ENCODE data around the gene FAXC.
A peak's percentile ranks its signal among the peaks of the same experiment; 100 is the strongest.

Gene FAXC

DNA sequence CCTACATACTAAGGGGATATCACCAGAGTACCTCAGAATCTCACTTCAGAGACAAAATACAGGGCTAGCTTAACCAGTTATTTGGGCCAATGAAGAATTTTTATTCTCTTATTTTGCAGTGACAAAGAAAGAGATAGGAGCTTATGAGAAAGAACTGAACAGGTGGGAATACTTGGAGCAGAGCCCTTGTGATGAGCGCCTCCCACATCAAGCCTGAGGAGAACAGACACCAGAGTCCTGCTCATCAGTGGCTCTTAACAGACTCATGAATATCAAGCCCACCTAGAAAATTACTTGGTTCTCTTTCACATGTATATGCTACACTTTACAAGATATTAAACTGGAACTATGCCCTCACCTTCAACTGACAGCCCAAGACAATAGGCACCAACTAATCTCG is 99.0 kb downstream of the FAXC start:
- TF ChIP-seq, protein P1, sequence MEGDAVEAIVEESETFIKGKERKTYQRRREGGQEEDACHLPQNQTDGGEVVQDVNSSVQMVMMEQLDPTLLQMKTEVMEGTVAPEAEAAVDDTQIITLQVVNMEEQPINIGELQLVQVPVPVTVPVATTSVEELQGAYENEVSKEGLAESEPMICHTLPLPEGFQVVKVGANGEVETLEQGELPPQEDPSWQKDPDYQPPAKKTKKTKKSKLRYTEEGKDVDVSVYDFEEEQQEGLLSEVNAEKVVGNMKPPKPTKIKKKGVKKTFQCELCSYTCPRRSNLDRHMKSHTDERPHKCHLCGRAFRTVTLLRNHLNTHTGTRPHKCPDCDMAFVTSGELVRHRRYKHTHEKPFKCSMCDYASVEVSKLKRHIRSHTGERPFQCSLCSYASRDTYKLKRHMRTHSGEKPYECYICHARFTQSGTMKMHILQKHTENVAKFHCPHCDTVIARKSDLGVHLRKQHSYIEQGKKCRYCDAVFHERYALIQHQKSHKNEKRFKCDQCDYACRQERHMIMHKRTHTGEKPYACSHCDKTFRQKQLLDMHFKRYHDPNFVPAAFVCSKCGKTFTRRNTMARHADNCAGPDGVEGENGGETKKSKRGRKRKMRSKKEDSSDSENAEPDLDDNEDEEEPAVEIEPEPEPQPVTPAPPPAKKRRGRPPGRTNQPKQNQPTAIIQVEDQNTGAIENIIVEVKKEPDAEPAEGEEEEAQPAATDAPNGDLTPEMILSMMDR (conservative IDR thresholded peaks at IDR 0.05; ENCODE audit: low read depth, low read length), result no peak
- no peak for DNase-seq (ENCODE audit: low read depth)
- H3K4me3 ChIP-seq (ENCODE audit: low read length), result no peak overlapping the region

DNA sequence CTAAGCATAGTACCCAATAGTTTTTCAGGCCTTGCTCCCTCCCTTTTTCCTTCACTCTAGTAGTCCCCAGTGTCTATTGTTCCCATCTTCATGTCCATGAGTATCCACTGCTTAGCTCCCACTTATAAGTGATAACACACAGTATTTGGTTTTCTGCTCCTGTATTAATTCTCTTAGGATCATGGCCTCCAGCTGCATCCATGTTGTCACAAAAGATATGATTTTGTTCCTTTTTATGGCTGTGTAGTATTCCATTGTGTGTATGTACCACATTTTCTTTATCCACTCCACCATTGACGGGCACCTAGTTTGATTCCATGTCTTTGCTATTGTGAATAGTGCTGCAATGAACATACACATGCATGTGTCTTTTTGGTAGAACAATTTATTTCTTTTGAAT is 102.9 kb downstream of the FAXC start:
- no peak overlapping the region for H3K4me3 ChIP-seq (ENCODE audit: low read length)

DNA sequence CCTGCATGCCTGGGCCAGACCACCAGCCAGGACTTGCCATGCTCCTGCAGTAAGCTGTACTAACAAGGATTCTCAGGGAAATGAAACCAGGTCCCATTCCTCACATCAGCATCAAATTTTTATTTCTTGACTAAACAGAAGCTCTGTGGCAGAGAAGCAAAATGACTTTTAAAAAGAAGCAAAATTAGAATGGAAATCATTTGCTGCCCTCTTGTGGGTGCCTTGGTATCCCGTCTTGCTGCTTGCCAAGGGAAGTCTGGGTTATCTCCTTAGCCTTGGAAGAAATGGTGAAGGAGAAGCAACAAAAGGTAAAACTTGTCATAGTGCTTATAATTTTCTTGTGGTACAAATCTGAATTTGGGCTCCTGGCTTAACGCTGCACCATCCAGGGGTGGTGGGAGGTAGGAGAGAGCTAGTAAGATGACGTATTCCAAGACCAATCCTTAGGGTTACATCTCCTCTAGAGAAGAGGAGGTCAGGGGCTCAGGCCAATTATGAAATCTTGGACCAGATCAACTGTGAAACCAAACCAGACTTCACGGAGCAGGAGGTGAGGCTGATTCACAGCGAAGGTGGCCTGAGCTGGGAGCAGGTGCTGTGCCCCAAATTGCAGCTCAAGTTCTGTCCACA is 107.5 kb downstream of the FAXC start:
- peak; percentile 4 for DNase-seq (ENCODE audit: low read depth)
- TF ChIP-seq, protein P1 (conservative IDR thresholded peaks at IDR 0.05; ENCODE audit: low read depth, low read length), result peak; percentile 63

More for the DNA sequence above, 102.9 kb downstream of the FAXC start:
- TF ChIP-seq, protein P1 (conservative IDR thresholded peaks at IDR 0.05; ENCODE audit: low read depth, low read length), result no peak
- no peak for DNase-seq (ENCODE audit: low read depth)

DNA sequence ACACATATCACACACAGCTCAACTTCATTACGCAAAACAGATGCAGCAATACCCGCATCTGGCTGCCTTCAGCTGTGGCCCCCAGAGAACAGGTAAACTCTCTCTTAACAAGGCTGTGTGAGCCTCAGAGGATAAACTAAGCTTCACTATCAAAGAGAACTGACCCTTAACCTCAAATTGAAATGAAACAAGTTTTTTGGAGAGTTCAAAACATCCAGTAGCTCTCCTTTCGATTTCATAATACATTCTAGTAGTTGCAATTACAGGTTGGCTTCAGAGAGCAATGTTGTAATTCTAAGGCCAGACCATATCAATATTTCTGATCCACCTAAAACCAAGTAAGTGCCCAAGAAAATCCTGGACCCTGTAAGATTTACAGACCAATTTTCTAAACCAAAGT is 113.5 kb downstream of the FAXC start:
- H3K4me3 ChIP-seq (ENCODE audit: low read length), result no peak overlapping the region
- TF ChIP-seq, protein P1 (conservative IDR thresholded peaks at IDR 0.05; ENCODE audit: low read depth, low read length), result no peak
- DNase-seq (ENCODE audit: low read depth), result no peak

More for the DNA sequence above, 107.5 kb downstream of the FAXC start:
- H3K4me3 ChIP-seq (ENCODE audit: low read length), result no peak overlapping the region

DNA sequence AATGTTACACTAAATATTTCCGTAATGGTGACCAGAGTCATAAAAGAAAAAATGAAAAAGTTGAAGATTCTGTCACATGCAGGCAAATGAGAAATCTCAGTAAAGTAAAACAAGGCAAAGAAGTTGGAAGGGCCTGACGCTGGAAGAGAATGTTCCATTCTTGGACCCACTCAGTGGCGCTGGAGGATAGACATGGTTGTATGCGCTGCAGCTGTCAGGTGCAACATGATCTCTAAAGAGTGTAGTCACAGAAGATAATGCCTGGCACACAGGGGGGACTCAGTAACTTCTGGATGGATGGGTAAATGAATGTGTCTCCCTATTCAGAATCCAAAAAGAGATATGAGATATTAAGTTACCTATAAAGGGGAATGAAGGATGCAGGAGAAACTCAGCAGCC is 116.3 kb downstream of the FAXC start:
- TF ChIP-seq, protein P1 (conservative IDR thresholded peaks at IDR 0.05; ENCODE audit: low read depth, low read length), result no peak
- H3K4me3 ChIP-seq (ENCODE audit: low read length), result no peak overlapping the region
- DNase-seq (ENCODE audit: low read depth), result no peak

DNA sequence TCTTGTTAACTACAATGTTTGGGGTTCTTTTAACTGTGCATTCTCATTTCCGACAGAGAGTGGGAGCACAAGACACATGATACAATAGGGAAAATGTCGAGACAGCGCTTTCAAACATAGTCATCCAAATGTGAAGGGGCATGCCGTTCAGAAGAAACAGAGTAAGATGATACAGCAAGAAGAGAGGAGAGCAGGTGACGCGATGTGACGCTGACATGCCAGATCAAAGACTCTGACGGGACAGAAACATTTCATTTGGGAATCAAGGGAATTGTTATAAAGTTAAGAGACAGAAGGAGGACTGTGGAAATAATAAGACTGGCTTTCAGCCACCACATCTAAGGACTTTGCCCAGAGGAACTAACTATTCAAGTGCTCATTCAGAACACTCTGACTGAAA is 117.4 kb downstream of the FAXC start:
- no peak for DNase-seq (ENCODE audit: low read depth)
- no peak overlapping the region for H3K4me3 ChIP-seq (ENCODE audit: low read length)
- TF ChIP-seq, protein P1 (conservative IDR thresholded peaks at IDR 0.05; ENCODE audit: low read depth, low read length), result no peak

DNA sequence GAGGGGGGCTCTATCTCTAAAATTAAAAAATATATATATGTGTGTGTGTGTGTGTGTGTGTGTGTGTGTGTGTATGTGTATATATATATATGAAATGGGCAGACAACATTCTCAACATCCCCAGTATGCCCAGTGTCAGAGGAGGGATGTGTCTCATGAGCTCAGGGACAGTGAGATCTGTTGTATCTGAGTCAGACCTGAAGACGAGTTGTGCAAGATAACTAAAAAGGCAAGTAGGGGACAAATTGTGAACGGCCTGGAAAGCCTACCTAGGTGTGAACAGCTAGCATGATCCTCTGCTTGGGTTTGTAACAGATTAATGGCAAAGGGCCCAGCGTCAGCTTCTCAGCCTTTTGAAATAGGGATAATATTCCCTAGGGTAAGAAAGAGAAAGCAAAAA is 124.3 kb downstream of the FAXC start:
- no peak for DNase-seq (ENCODE audit: low read depth)
- TF ChIP-seq, protein P1 (conservative IDR thresholded peaks at IDR 0.05; ENCODE audit: low read depth, low read length), result no peak
- no peak overlapping the region for H3K4me3 ChIP-seq (ENCODE audit: low read length)

Measured in retinal pigment epithelial cell (primary cell).